GM18520 (cell line): Measurements from ENCODE around the gene WNT6.
"Not testable (repeated sequence)": the region's sequence is repeated elsewhere in the genome, so short reads cannot be mapped to it uniquely, and the experiment has no call there.

Experiments
- ATAC-seq: cut with Tn5 transposase; IDR thresholded peaks from one replicate; pipeline ENCODE4 v1.9.1; 2021; ENCODE audit not compliant: unreplicated experiment

The WNT6 gene

DNA sequence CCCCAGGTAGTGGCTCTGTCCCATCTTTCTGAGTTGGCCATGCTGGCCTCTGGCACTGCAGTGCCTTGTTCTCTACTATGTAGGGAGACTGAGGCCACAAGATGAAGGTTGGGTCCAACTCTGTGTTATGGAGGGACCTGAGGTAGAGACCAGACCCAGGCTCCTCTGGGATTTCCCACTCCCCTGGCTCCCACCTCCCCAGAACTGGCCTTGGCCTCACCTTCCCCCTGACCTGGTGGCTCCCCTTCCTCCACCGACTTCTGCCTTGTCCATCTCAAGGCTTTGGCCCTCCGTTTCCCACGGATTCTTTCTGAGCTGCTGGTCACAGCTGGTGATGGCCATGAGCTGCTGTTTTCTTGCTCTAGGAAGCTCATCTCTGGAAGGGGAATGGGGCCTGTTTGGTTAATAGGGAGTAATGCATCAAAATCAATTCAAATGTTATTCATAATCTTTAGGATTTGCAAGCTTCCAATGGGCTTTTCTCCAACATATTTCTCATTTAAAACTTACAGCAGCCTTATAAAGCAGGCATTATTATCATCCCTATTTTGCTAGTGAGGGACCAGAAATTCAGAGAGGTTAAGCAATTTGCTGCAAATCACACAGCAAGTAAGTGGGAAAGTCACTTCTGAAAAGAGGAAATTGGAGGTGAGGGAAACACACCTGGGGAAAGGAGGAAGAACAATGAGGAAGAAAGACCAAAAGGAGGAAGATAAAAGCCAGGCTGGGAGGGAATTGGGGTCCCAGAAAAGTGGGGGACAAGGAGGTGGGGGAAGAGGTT lies 28.9 kb upstream of the WNT6 start:
- no peak for ATAC-seq

- ATAC-seq: no peak
These were observed 28.1 kb upstream of the WNT6 start, which contains the start of gene PRKAG3 for GRCh38 chr2:218831378-218831990. PRKAG3 (minus strand) TSS chr2:218831803.

DNA sequence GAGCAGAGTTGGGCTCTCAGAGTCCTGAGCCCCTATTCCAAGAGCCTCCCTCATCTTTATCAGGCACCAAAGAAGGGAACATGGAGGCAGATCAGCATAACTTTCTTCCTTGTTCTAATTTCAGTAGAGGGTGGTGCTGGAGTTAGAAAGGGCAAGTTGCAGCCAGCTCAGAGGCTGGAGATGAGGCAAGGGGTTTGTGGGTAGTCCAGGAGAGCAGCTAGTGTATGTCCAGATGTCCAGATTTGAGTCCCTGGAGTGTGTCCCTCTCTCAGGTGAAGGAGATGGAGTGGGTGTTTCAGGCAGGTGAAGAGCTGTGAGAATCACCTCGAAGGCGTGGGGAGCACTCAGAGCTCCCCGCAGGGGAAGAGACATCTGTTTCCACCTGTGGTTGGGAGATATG lies 27.5 kb upstream of the WNT6 start:
- ATAC-seq: no peak

DNA sequence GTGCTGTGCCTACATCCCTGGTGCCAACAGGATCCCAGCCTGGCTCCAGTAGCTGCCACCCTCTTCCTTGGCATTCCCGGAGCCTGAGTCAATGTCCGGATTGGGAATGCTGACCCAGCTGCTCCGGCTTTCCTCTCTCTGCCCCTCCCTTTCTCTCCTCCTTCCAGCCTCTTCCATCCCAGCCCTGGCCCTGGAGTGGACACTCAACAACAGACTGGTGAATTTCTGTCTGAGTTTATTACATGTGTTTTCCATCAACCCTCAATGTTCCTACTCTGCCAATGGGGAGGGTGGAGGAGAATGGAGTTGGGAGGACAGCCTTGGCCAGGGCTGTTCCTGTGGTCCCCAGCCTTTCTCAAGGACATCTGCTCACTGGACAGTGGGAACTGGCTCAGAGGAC lies 27.1 kb upstream of the WNT6 start:
- no peak for ATAC-seq

DNA sequence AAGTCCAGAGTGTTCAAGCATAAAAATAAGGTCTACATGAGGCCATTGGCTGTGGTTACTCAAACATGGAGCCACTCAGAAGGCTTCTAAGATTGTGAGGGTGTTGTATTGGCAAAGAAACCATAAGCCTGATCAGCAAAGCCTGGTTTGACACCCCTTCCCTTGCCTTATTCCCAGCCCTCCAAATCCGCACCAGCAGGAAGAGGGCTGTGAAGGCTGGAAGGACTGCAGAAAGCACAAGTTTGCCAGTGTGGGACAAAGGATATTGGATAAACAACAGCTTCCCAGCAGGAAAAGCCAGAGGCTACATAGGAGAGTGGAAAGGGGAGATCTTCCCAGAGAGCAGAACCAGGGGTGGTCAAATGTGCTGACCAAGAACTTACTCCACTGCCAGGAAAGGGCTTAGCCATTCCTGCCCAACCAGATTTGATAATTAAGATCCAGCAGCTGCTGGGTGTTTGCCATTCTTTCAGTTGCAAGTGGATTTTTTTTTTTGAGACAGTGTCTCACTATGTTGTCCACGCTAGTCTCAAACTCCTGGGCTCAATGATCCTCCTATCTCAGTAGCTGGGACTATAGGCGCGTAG lies 26.5 kb upstream of the WNT6 start:
- ATAC-seq: no peak

DNA sequence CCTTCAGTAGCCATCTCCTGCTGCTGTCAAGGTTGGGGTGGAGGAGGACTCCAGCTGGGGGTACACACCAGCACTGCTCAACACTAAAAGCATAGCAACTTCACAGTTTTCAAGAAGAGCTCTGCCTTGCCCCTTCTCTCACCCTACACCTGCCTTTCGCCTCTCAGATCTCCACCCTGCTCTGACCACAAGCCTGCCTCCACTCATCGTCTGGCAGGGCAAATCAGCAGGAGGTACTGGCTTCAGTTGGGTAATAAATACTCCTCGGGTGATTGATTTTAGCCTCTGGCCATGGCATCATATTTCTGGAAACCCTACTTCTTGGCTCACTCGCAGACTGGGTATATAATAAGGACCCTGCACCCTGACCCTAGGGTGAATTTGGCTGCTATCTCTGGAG lies 24.9 kb upstream of the WNT6 start:
- no peak for ATAC-seq

DNA sequence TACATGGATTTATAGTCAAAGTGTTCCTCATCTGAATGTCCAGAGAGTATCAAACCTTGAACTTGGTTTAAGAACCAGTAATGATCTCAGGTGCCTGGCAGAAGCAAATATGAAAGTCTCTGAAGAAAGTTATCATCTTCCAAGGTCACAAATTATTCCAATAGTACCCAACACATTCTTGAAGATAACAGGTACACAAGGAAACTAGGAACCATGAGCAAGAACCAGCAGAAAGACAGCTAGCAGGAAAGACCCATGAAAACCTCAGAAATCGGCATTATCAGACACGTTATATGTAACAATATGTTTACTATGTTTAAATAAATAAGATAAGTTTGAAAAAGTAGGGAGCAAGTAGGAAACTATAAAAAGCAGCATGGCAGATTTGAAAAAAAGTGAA lies 22.1 kb upstream of the WNT6 start:
- ATAC-seq: no peak

DNA sequence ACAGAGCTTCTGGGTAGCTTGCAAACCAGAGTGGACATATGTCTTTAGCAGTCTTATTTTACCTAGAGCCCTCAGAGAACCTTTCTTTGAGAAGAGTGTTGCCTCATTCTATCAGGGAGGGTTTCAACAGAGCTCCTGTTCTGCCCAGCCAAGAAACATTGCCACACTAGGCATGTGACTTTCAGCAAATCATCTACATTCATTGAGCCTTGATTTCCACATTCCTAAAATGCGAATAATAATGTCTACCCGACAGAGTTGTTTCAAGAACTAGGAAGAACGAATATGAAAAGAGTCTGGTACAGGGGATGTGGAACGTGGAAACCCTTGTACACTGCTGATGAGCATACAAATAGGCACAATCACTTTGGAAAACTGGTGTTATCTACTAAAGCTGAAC lies 20.2 kb upstream of the WNT6 start:
- ATAC-seq: no peak

- no peak for ATAC-seq
These were observed 19.7 kb upstream of the WNT6 start for GRCh38 chr2:218839888-218840287.

GRCh38 chr2:218844334-218844733 lies 15.3 kb upstream of the WNT6 start:
- ATAC-seq: not testable (repeated sequence)

DNA sequence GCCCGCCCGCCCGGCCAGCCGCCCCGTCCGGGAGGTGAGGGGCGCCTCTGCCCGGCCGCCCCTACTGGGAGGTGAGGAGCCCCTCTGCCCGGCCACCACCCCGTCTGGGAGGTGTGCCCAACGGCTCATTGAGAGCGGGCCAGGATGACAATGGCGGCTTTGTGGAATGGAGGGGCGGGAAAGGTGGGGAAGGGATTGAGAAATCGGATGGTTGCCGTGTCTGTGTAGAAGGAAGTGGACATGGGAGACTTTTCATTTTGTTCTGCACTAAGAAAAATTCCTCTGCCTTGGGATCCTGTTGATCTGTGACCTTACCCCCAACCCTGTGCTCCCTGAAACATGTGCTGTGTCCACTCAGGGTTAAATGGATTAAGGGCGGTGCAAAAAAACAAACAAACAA lies 12.6 kb upstream of the WNT6 start:
- ATAC-seq: not testable (repeated sequence)

GRCh38 chr2:218849721-218850120 lies 9.9 kb upstream of the WNT6 start:
- ATAC-seq: no peak

GRCh38 chr2:218850796-218851195 lies 8.8 kb upstream of the WNT6 start:
- ATAC-seq: no peak

DNA sequence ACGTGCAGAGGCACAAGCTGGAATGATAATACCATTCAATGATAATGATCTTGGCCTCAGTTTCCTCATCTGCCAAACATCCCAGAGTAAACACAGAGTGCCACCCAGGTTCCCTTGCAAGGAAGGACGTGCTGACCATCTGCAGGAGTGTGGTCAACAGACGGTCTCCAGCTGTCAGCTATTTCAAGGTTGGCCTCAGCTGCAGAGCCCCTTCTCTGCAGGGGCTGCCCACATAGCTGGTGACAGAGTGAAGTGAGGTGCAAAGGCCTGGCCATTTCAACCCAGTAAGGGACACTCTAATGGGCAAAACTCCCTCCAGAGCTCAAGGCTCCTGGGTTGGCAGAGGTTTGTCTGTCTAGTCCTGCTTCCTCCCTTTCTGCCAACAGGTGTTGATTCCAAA lies 8.3 kb upstream of the WNT6 start:
- ATAC-seq: no peak

- ATAC-seq: no peak
These were observed 6.5 kb upstream of the WNT6 start for GRCh38 chr2:218852911-218853667.

GRCh38 chr2:218853766-218854165 lies 5.8 kb upstream of the WNT6 start:
- no peak for ATAC-seq

DNA sequence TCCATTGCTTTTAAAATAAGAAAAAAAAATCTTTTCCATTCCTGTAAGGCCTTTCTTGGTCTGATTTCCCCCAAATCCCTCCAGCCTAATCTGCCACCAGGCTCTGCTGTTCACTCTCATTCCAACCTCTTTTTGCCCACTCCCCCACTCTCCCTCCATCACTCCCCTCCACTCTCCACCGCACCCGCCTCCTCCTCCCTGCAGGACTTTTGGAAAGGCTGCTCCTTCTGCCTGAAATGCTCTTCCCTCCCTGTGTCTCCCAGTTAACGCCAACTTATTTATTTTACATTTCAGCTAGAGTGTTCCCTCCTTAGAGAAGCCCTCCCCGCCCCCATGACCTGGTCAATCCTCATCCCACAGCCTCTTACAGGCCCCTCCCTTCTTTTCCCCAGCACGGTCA lies 4.7 kb upstream of the WNT6 start:
- no peak for ATAC-seq

DNA sequence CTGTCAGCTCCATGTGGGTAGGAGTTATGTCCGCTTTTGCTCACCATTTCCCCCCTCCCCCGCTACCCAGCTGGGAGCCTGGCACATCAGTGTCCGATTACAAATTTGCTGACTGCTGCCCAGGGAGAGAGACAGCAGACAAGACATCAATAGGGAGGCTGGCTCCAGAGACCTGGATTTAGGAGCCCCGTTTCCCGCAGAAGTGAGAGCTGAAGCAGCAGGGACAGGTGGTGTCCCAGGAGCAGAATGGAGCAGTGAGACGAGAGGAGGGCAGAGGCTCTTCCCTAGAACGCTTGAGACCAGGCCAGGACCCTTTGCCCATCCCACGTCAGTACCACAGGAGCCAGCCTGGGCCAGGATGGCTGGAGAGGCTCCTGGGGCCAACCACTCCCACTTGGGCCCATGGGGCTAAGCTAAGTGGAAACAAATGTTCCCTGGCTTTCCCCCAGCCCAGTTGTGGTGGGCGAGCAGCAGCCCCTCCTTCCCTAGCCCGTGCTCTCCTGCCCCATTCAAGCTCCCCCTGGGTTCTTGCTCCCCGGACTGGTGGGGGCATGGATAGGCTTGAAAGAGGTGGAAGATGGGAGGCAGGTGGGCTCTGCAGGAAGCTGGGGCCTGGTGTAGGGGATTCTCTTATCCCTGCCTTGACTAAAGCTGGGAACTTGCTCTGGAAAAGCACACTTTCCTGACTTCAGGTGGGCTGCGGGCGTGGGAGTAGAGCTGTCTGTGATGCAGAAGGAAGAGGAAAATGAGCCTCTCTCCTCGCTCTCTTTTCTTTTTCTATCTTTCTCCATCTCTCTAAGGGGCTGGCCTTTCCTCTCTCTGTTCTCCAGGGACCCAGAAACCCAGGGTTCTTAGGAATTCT lies 4.1 kb upstream of the WNT6 start:
- no peak for ATAC-seq

- ATAC-seq: no peak
These were observed 3.3 kb upstream of the WNT6 start for GRCh38 chr2:218856167-218856895.

GRCh38 chr2:218856896-218857243 lies 2.7 kb upstream of the WNT6 start:
- no peak for ATAC-seq
